GM23338 (cell line): ENCODE data around the gene RNASE11.

Source experiments
- CREB1 ChIP-seq: fragments of 250-450 bp; sonication (Bioruptor Pico); IDR thresholded peaks from 2 replicates; pipeline ENCODE4 v1.5.0; 2020; ENCODE audit warnings: low read depth, mild to moderate bottlenecking, moderate library complexity
- EZH2 ChIP-seq: fragments of 200-600 bp; sonication (generic); IDR thresholded peaks from one replicate; pipeline ENCODE4 v1.8.0; 2017; ENCODE audit warnings: antibody characterized with exemption, mild to moderate bottlenecking, low read depth; ENCODE audit not compliant: unreplicated experiment
- EZH2phosphoT487 ChIP-seq: fragments of 200-600 bp; sonication (generic); IDR thresholded peaks from one replicate; pipeline ENCODE4 v1.8.1; 2018; ENCODE audit warnings: antibody characterized with exemption; ENCODE audit not compliant: unreplicated experiment
- JUNB ChIP-seq: IDR thresholded peaks from one replicate; pipeline ENCODE4 v1.6.1; 2016; ENCODE audit warnings: antibody characterized with exemption; ENCODE audit not compliant: unreplicated experiment
- NANOG ChIP-seq: IDR thresholded peaks from 2 replicates; pipeline ENCODE4 v1.6.1; 2016; ENCODE audit warnings: antibody characterized with exemption, borderline replicate concordance
- POLR2AphosphoS5 ChIP-seq: IDR thresholded peaks from 2 replicates; pipeline ENCODE4 v1.6.1; 2016; ENCODE audit warnings: antibody characterized with exemption, low read depth
- STAT1 ChIP-seq: IDR thresholded peaks from one replicate; pipeline ENCODE4 v1.6.1; 2016; ENCODE audit warnings: antibody characterized with exemption; ENCODE audit not compliant: unreplicated experiment
- ZNF114 ChIP-seq: fragments of 250-450 bp; sonication (Bioruptor Pico); IDR thresholded peaks from 2 replicates; pipeline ENCODE4 v1.5.0; 2020; ENCODE audit warnings: mild to moderate bottlenecking, moderate library complexity
- ZNF331 ChIP-seq: fragments of 250-450 bp; sonication (Bioruptor Pico); IDR thresholded peaks from 2 replicates; pipeline ENCODE4 v1.5.0; 2020; ENCODE audit warnings: low read depth, mild to moderate bottlenecking, moderate library complexity
- TF ChIP-seq, protein P1 (sequence below), 2 experiments: fragments of 200-600 bp in 1 of 2; sonication (generic) in 1 of 2; conservative IDR thresholded peaks; 2 replicates each; pipeline versions ENCODE4 v1.5.1 to v1.6.1; 2016 to 2017; ENCODE audit warnings: antibody characterized with exemption in 2 of 2, low read depth in 2 of 2, mild to moderate bottlenecking in 2 of 2, moderate library complexity in 1 of 2
- TF ChIP-seq, protein P2 (sequence below): IDR thresholded peaks from one replicate; pipeline ENCODE4 v1.6.1; 2018; ENCODE audit warnings: antibody characterized with exemption; ENCODE audit not compliant: unreplicated experiment
- TF ChIP-seq, protein P3 (sequence below): fragments of 250-450 bp; sonication (Bioruptor Pico); IDR thresholded peaks from 2 replicates; pipeline ENCODE4 v1.5.0; 2020; ENCODE audit warnings: mild to moderate bottlenecking, moderate library complexity
- TF ChIP-seq, protein P4 (sequence below): IDR thresholded peaks from 2 replicates; pipeline ENCODE4 v1.6.1; 2016; ENCODE audit warnings: antibody characterized with exemption

DNA sequence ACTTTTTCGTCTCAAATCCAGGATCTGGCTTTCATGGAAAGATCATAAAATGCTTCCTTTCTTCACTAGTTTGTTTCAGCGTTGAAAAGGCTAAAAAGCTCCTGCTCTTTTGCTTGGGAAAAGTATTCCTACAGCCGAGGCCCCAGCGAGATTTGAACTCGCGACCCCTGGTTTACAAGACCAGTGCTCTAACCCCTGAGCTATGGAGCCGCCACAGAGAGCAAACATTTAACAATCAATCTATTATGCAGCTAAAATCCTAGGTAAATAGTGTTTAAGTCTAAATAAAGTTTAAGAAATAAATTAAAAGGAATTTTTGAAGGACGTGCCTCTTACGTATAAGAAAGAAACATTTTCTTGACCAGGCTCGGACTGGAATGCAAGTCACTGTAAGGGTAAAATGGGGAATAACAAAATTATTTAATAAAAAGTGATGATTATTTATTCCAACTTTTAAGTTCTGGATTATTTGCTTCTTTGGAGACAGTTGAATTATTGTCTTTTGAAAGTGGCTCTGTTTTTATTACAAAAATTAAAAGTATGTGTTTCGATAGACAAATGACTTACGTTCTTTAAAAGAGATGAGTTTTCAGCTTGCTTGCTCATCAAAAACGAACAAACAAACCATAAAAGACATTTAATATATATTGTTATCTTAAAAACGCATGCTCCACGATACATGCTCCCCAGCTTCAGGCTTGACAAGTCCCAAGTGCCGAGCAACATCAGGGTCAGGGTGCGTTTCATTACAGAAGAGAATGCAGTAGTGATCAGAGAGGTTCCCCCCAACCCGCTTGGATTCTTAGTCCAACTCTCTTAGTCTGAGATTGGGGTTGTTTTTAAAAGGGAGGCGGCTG, 43.5 kb upstream of the RNASE11 start:
- TF ChIP-seq, protein P1, sequence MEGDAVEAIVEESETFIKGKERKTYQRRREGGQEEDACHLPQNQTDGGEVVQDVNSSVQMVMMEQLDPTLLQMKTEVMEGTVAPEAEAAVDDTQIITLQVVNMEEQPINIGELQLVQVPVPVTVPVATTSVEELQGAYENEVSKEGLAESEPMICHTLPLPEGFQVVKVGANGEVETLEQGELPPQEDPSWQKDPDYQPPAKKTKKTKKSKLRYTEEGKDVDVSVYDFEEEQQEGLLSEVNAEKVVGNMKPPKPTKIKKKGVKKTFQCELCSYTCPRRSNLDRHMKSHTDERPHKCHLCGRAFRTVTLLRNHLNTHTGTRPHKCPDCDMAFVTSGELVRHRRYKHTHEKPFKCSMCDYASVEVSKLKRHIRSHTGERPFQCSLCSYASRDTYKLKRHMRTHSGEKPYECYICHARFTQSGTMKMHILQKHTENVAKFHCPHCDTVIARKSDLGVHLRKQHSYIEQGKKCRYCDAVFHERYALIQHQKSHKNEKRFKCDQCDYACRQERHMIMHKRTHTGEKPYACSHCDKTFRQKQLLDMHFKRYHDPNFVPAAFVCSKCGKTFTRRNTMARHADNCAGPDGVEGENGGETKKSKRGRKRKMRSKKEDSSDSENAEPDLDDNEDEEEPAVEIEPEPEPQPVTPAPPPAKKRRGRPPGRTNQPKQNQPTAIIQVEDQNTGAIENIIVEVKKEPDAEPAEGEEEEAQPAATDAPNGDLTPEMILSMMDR (conservative IDR thresholded peaks at IDR 0.05; ENCODE audit: low read depth in 2 of 2) = no peak
- TF ChIP-seq EZH2phosphoT487 (no peak), POLR2AphosphoS5 (no peak), EZH2 (no peak), CREB1 (CRISPR knock-in tag) (no peak), NANOG (no peak), ZNF331 (no peak), JUNB (no peak), STAT1 (no peak), ZNF114 (CRISPR knock-in tag) (no peak)
- TF ChIP-seq, protein P2, sequence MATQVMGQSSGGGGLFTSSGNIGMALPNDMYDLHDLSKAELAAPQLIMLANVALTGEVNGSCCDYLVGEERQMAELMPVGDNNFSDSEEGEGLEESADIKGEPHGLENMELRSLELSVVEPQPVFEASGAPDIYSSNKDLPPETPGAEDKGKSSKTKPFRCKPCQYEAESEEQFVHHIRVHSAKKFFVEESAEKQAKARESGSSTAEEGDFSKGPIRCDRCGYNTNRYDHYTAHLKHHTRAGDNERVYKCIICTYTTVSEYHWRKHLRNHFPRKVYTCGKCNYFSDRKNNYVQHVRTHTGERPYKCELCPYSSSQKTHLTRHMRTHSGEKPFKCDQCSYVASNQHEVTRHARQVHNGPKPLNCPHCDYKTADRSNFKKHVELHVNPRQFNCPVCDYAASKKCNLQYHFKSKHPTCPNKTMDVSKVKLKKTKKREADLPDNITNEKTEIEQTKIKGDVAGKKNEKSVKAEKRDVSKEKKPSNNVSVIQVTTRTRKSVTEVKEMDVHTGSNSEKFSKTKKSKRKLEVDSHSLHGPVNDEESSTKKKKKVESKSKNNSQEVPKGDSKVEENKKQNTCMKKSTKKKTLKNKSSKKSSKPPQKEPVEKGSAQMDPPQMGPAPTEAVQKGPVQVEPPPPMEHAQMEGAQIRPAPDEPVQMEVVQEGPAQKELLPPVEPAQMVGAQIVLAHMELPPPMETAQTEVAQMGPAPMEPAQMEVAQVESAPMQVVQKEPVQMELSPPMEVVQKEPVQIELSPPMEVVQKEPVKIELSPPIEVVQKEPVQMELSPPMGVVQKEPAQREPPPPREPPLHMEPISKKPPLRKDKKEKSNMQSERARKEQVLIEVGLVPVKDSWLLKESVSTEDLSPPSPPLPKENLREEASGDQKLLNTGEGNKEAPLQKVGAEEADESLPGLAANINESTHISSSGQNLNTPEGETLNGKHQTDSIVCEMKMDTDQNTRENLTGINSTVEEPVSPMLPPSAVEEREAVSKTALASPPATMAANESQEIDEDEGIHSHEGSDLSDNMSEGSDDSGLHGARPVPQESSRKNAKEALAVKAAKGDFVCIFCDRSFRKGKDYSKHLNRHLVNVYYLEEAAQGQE = no peak
- TF ChIP-seq, protein P3, sequence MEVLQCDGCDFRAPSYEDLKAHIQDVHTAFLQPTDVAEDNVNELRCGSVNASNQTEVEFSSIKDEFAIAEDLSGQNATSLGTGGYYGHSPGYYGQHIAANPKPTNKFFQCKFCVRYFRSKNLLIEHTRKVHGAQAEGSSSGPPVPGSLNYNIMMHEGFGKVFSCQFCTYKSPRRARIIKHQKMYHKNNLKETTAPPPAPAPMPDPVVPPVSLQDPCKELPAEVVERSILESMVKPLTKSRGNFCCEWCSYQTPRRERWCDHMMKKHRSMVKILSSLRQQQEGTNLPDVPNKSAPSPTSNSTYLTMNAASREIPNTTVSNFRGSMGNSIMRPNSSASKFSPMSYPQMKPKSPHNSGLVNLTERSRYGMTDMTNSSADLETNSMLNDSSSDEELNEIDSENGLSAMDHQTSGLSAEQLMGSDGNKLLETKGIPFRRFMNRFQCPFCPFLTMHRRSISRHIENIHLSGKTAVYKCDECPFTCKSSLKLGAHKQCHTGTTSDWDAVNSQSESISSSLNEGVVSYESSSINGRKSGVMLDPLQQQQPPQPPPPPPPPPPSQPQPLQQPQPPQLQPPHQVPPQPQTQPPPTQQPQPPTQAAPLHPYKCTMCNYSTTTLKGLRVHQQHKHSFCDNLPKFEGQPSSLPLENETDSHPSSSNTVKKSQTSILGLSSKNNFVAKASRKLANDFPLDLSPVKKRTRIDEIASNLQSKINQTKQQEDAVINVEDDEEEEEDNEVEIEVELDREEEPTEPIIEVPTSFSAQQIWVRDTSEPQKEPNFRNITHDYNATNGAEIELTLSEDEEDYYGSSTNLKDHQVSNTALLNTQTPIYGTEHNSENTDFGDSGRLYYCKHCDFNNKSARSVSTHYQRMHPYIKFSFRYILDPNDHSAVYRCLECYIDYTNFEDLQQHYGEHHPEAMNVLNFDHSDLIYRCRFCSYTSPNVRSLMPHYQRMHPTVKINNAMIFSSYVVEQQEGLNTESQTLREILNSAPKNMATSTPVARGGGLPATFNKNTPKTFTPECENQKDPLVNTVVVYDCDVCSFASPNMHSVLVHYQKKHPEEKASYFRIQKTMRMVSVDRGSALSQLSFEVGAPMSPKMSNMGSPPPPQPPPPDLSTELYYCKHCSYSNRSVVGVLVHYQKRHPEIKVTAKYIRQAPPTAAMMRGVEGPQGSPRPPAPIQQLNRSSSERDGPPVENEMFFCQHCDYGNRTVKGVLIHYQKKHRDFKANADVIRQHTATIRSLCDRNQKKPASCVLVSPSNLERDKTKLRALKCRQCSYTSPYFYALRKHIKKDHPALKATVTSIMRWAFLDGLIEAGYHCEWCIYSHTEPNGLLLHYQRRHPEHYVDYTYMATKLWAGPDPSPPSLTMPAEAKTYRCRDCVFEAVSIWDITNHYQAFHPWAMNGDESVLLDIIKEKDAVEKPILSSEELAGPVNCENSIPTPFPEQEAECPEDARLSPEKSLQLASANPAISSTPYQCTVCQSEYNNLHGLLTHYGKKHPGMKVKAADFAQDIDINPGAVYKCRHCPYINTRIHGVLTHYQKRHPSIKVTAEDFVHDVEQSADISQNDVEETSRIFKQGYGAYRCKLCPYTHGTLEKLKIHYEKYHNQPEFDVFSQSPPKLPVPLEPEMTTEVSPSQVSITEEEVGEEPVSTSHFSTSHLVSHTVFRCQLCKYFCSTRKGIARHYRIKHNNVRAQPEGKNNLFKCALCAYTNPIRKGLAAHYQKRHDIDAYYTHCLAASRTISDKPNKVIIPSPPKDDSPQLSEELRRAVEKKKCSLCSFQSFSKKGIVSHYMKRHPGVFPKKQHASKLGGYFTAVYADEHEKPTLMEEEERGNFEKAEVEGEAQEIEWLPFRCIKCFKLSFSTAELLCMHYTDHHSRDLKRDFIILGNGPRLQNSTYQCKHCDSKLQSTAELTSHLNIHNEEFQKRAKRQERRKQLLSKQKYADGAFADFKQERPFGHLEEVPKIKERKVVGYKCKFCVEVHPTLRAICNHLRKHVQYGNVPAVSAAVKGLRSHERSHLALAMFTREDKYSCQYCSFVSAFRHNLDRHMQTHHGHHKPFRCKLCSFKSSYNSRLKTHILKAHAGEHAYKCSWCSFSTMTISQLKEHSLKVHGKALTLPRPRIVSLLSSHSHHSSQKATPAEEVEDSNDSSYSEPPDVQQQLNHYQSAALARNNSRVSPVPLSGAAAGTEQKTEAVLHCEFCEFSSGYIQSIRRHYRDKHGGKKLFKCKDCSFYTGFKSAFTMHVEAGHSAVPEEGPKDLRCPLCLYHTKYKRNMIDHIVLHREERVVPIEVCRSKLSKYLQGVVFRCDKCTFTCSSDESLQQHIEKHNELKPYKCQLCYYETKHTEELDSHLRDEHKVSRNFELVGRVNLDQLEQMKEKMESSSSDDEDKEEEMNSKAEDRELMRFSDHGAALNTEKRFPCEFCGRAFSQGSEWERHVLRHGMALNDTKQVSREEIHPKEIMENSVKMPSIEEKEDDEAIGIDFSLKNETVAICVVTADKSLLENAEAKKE (CRISPR knock-in tag) = no peak
- TF ChIP-seq, protein P4, sequence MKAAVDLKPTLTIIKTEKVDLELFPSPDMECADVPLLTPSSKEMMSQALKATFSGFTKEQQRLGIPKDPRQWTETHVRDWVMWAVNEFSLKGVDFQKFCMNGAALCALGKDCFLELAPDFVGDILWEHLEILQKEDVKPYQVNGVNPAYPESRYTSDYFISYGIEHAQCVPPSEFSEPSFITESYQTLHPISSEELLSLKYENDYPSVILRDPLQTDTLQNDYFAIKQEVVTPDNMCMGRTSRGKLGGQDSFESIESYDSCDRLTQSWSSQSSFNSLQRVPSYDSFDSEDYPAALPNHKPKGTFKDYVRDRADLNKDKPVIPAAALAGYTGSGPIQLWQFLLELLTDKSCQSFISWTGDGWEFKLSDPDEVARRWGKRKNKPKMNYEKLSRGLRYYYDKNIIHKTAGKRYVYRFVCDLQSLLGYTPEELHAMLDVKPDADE = no peak
